GM12878 (cell line): ENCODE results near the gene ATXN1.

Source experiments
- ATF2 ChIP-seq: IDR thresholded peaks from 2 replicates; pipeline ENCODE4 v1.6.1; 2012; ENCODE audit warnings: low read length, inconsistent platforms
- EED ChIP-seq: sonication (generic); IDR thresholded peaks from 2 replicates; pipeline ENCODE4 v1.6.1; 2016; ENCODE audit warnings: antibody characterized with exemption, low read depth
- EZH2 ChIP-seq: IDR thresholded peaks from 2 replicates; pipeline ENCODE4 v1.6.1; 2012; ENCODE audit warnings: low read depth, mild to moderate bottlenecking, control low read depth, inconsistent platforms, low read length, borderline replicate concordance; ENCODE audit not compliant: control insufficient read depth
- FOS ChIP-seq: IDR thresholded peaks from 3 replicates; pipeline ENCODE4 v1.6.1; 2011; ENCODE audit warnings: borderline replicate concordance; ENCODE audit not compliant: insufficient read length; ENCODE audit errors: extremely low read depth
- JUNB ChIP-seq: IDR thresholded peaks from 2 replicates; pipeline ENCODE4 v1.6.1; 2016; ENCODE audit warnings: antibody characterized with exemption, mild to moderate bottlenecking
- KAT2A ChIP-seq: conservative IDR thresholded peaks from 2 replicates; pipeline ENCODE4 v1.6.1; 2011; ENCODE audit warnings: low read depth, low read length; ENCODE audit not compliant: control insufficient read depth
- POLR2A ChIP-seq: IDR thresholded peaks from 2 replicates; pipeline ENCODE4 v1.6.1; 2011; ENCODE audit warnings: low read depth, mild to moderate bottlenecking, low read length
- POLR2AphosphoS5 ChIP-seq: IDR thresholded peaks from 2 replicates; pipeline ENCODE4 v1.6.1; 2011; ENCODE audit warnings: mild to moderate bottlenecking, low read length, inconsistent platforms

- TF ChIP-seq EED = no peak
- no peak for TF ChIP-seq KAT2A
- no peak for TF ChIP-seq JUNB
- no peak for TF ChIP-seq POLR2AphosphoS5
- no peak for TF ChIP-seq POLR2A
- no peak for TF ChIP-seq EZH2
- no peak for TF ChIP-seq ATF2
- TF ChIP-seq FOS = no peak
Observed at GRCh38 chr6:16663901-16664300, 97.4 kb downstream of the ATXN1 start.
